HL-60 (cell line): ENCODE data around the gene PPP1R8.
"Not testable (repeated sequence)": the region's sequence is repeated elsewhere in the genome, so short reads cannot be mapped to it uniquely, and the experiment has no call there.

Experiments
- DNase-seq, 2 experiments: peaks; one replicate each; pipeline ENCODE4 v3.0.0-alpha.2; 2010 to 2020; ENCODE audit warnings: low read depth in 1 of 2, low spot score in 1 of 2
- H3K27ac ChIP-seq: fragments of 250-450 bp; sonication (Bioruptor Pico); replicated peaks from 2 replicates; pipeline ENCODE4 v1.5.1; 2020; ENCODE audit warnings: mild to moderate bottlenecking, moderate library complexity
- H3K27me3 ChIP-seq: fragments of 250-450 bp; sonication (Bioruptor Pico); 2 replicates; pipeline ENCODE4 v1.5.1; 2021; ENCODE audit warnings: mild to moderate bottlenecking, moderate library complexity; ENCODE audit not compliant: insufficient read depth, poor library complexity, severe bottlenecking
- H3K4me3 ChIP-seq: replicated peaks from 2 replicates; pipeline ENCODE4 v1.5.1; 2011; ENCODE audit warnings: mild to moderate bottlenecking, control low read depth, low read length; ENCODE audit not compliant: insufficient read depth
- CTCF ChIP-seq: IDR thresholded peaks from one replicate; pipeline ENCODE4 v1.5.1; 2011; ENCODE audit warnings: low read length, control low read depth, inconsistent platforms; ENCODE audit not compliant: insufficient read depth
- GABPA ChIP-seq: IDR thresholded peaks from 2 replicates; pipeline ENCODE4 v1.6.1; 2012; ENCODE audit warnings: low read depth
- POLR2AphosphoS5 ChIP-seq: IDR thresholded peaks from 2 replicates; pipeline ENCODE4 v1.6.1; 2012; ENCODE audit warnings: low read depth
- REST ChIP-seq: IDR thresholded peaks from 2 replicates; pipeline ENCODE4 v1.6.1; 2012; ENCODE audit warnings: low read depth; ENCODE audit not compliant: insufficient replicate concordance
- SPI1 ChIP-seq: IDR thresholded peaks from 2 replicates; pipeline ENCODE4 v1.6.1; 2012; ENCODE audit warnings: low read depth, mild to moderate bottlenecking, borderline replicate concordance

The PPP1R8 gene

GRCh38 chr1:27807385-27807784 is 23.2 kb upstream of the PPP1R8 start:
- no peak overlapping the region for H3K27ac ChIP-seq
- TF ChIP-seq POLR2AphosphoS5, result no peak
- no peak for TF ChIP-seq SPI1
- TF ChIP-seq GABPA, result no peak
- no peak for TF ChIP-seq REST
- no peak for TF ChIP-seq CTCF
- no peak overlapping the region for H3K4me3 ChIP-seq
- DNase-seq, result no peak
- no peaks in the 10 kb centered on the region for H3K27me3 ChIP-seq

GRCh38 chr1:27808131-27808530 is 22.5 kb upstream of the PPP1R8 start:
- not testable (repeated sequence) for H3K4me3 ChIP-seq, H3K27ac ChIP-seq, H3K27me3 ChIP-seq, DNase-seq

GRCh38 chr1:27809883-27810282 is 20.7 kb upstream of the PPP1R8 start:
- Histone ChIP-seq H3K4me3 (no peak overlapping the region), H3K27ac (no peak overlapping the region), H3K27me3 (no peaks in the 10 kb centered on the region)
- DNase-seq, result no peak
- no peak for TF ChIP-seq SPI1
- TF ChIP-seq CTCF, result no peak
- TF ChIP-seq REST, result no peak
- TF ChIP-seq POLR2AphosphoS5, result no peak
- TF ChIP-seq GABPA, result no peak

- no peak for TF ChIP-seq REST
- TF ChIP-seq POLR2AphosphoS5, result no peak
- DNase-seq, result no peak
- H3K27ac ChIP-seq, result no peak overlapping the region
- no peak overlapping the region for H3K4me3 ChIP-seq
- no peaks in the 10 kb centered on the region for H3K27me3 ChIP-seq
Observed at GRCh38 chr1:27811741-27812500, 18.7 kb upstream of the PPP1R8 start.
